Measurements from ENCODE around the gene CASP3. TPM values are rescaled to one million over a fixed set of nuclear protein-coding genes. Genes with fewer than 3 reads are reported as not detected.

The CASP3 gene
- total and polyA plus RNA-seq, 2 donors (not counting 1 experiment from before 2014, with no cell fraction given), result 7.9 to 15.8 TPM

DNA sequence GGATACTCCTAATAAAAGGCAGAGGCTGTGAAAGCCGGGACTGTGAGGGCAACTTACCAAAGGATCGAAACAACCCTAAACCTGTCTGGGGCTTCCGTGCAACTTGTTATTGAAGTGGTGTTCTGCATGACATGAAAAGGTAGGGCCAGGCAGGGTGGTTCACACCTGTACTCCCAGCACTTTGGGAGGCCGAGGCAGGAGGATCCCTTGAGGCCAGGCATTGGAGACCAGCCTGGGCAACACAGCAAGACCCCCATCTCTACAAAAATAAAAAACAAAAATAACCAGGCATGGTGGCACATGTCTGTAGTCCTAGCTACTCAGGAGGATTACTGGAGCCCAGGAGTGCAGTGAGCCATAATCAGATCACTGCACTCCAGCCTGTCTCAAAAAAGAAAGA, 12.3 kb downstream of the CASP3 start:
- DNase-seq (no peak), ATAC-seq (ENCODE audit: low read depth) (no peak)
- H3K9me3 ChIP-seq (ENCODE audit: control extremely low read depth in 1 of 3, control insufficient read depth in 2 of 3, insufficient read depth in 1 of 3, low read length in 2 of 3), result no peaks in the 10 kb centered on the region
- H3K79me2 ChIP-seq (ENCODE audit: control insufficient read depth, insufficient read depth, low read length), result peaks cover 39% of the 10 kb centered on the region
- peaks cover 48% of the 10 kb centered on the region for H4K20me1 ChIP-seq (ENCODE audit: control insufficient read depth, insufficient read depth, low read length, poor library complexity, severe bottlenecking)
- no peak overlapping the region for H3K4me2 ChIP-seq (replicated peaks; ENCODE audit: low read depth, low read length, poor library complexity, severe bottlenecking)
- no peak overlapping the region for H3K4me3 ChIP-seq (ENCODE audit: control extremely low read depth in 1 of 5, extremely low read depth in 1 of 5, insufficient read depth in 1 of 5, low read depth in 2 of 5, low read length in 4 of 5)
- peaks cover 20% of the 10 kb centered on the region for H3K4me1 Mint-ChIP-seq
- 100% methylated on average over 2 of the region's 4 CpGs for WGBS (ENCODE audit: insufficient coverage)
- no peak overlapping the region for H3K27ac ChIP-seq (ENCODE audit: low read length in 2 of 2)
- H3K4me1 ChIP-seq (ENCODE audit: control insufficient read depth in 2 of 2, insufficient read depth in 2 of 2, low read length in 2 of 2), result peaks cover 0 to 3% of the 10 kb centered on the region in 2 donors
- no peak overlapping the region for H3K27ac Mint-ChIP-seq
- H3K27me3 Mint-ChIP-seq, result no peaks in the 10 kb centered on the region
- no peak for TF ChIP-seq EZH2 (IDR thresholded peaks at IDR 0.05; ENCODE audit: borderline replicate concordance, insufficient read depth, low read depth, low read length, poor library complexity, severe bottlenecking)
- TF ChIP-seq, protein P1, sequence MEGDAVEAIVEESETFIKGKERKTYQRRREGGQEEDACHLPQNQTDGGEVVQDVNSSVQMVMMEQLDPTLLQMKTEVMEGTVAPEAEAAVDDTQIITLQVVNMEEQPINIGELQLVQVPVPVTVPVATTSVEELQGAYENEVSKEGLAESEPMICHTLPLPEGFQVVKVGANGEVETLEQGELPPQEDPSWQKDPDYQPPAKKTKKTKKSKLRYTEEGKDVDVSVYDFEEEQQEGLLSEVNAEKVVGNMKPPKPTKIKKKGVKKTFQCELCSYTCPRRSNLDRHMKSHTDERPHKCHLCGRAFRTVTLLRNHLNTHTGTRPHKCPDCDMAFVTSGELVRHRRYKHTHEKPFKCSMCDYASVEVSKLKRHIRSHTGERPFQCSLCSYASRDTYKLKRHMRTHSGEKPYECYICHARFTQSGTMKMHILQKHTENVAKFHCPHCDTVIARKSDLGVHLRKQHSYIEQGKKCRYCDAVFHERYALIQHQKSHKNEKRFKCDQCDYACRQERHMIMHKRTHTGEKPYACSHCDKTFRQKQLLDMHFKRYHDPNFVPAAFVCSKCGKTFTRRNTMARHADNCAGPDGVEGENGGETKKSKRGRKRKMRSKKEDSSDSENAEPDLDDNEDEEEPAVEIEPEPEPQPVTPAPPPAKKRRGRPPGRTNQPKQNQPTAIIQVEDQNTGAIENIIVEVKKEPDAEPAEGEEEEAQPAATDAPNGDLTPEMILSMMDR (IDR thresholded peaks at IDR 0.05), result no peak
- no peaks in the 10 kb centered on the region for H3K27me3 ChIP-seq (replicated peaks in 1 of 4; ENCODE audit: control extremely low read depth in 1 of 4, control insufficient read depth in 3 of 4, insufficient read depth in 4 of 4, low read length in 3 of 4)
- H3K9ac ChIP-seq (ENCODE audit: low read length), result no peak overlapping the region
- peaks cover 25 to 58% of the 10 kb centered on the region in 2 experiments for H3K36me3 ChIP-seq (replicated peaks in 1 of 2; ENCODE audit: control extremely low read depth in 1 of 2, control insufficient read depth in 1 of 2, extremely low read depth in 1 of 2, insufficient read depth in 2 of 2, low read length in 1 of 2)
- H3K9me3 Mint-ChIP-seq (ENCODE audit: insufficient read depth), result no peaks in the 10 kb centered on the region
- ChIA-PET CTCF (no interaction called here), POLR2A (no interaction called here)
- no peak overlapping the region for H3K4me3 Mint-ChIP-seq
- intact Hi-C loops (cut with micrococcal nuclease), result no loop called here
- no peak overlapping the region for H2AFZ ChIP-seq (ENCODE audit: insufficient read depth, low read depth, low read length, poor library complexity, severe bottlenecking)

DNA sequence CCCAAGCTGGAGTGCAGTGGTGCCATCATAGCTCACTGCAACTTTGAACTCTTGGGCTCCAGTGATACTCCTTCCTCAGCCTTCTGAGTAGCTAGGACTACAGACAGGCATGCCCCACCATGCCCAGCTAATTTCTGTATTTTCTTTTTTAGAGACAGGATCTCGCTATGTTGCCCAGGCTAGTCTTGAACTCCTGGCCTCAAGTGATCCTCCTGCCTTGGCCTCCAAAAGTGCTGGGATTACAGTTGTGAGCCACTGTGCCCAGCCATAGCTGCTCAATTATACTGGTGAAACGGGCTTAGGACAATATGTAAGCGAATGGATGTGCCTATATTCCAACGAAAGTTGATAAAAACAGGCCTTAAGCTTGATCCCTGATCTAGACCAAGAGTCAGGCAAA, 13.1 kb downstream of the CASP3 start:
- H3K36me3 ChIP-seq (replicated peaks in 1 of 2; ENCODE audit: control extremely low read depth in 1 of 2, control insufficient read depth in 1 of 2, extremely low read depth in 1 of 2, insufficient read depth in 2 of 2, low read length in 1 of 2), result peaks cover 25 to 64% of the 10 kb centered on the region in 2 experiments
- no peak overlapping the region for H3K4me3 ChIP-seq (ENCODE audit: control extremely low read depth in 1 of 5, extremely low read depth in 1 of 5, insufficient read depth in 1 of 5, low read depth in 2 of 5, low read length in 4 of 5)
- TF ChIP-seq, protein P1 (IDR thresholded peaks at IDR 0.05), result no peak
- TF ChIP-seq EZH2 (IDR thresholded peaks at IDR 0.05; ENCODE audit: borderline replicate concordance, insufficient read depth, low read depth, low read length, poor library complexity, severe bottlenecking), result no peak
- H3K4me1 ChIP-seq (ENCODE audit: control insufficient read depth in 2 of 2, insufficient read depth in 2 of 2, low read length in 2 of 2), result peaks cover 0 to 2% of the 10 kb centered on the region in 2 donors
- no peak overlapping the region for H3K9ac ChIP-seq (ENCODE audit: low read length)
- H3K9me3 ChIP-seq (ENCODE audit: control extremely low read depth in 1 of 3, control insufficient read depth in 2 of 3, insufficient read depth in 1 of 3, low read length in 2 of 3), result no peaks in the 10 kb centered on the region
- H3K79me2 ChIP-seq (ENCODE audit: control insufficient read depth, insufficient read depth, low read length), result peaks cover 31% of the 10 kb centered on the region
- Mint-ChIP-seq H3K27me3 (no peaks in the 10 kb centered on the region), H3K9me3 (ENCODE audit: insufficient read depth) (no peaks in the 10 kb centered on the region), H3K4me3 (no peak overlapping the region), H3K27ac (no peak overlapping the region), H3K4me1 (peaks cover 14% of the 10 kb centered on the region)
- DNase-seq (no peak), ATAC-seq (ENCODE audit: low read depth) (no peak)
- no peak overlapping the region for H2AFZ ChIP-seq (ENCODE audit: insufficient read depth, low read depth, low read length, poor library complexity, severe bottlenecking)
- 93% methylated on average over 4 of the region's 4 CpGs for WGBS (ENCODE audit: insufficient coverage)
- intact Hi-C loops (cut with micrococcal nuclease), result no loop called here
- ChIA-PET POLR2A (interaction anchor here (0.6 kb wide), 1 partner anchor 214 kb away, joined by 4 read pairs; no protein-coding TSS in a partner anchor), CTCF (interaction anchor here (0.7 to 1.3 kb wide), 2 partner anchors 202 to 372 kb away, joined by 3 to 4 read pairs; no protein-coding TSS in a partner anchor)
- H4K20me1 ChIP-seq (ENCODE audit: control insufficient read depth, insufficient read depth, low read length, poor library complexity, severe bottlenecking), result peaks cover 41% of the 10 kb centered on the region
- H3K4me2 ChIP-seq (replicated peaks; ENCODE audit: low read depth, low read length, poor library complexity, severe bottlenecking), result no peak overlapping the region
- no peaks in the 10 kb centered on the region for H3K27me3 ChIP-seq (replicated peaks in 1 of 4; ENCODE audit: control extremely low read depth in 1 of 4, control insufficient read depth in 3 of 4, insufficient read depth in 4 of 4, low read length in 3 of 4)
- no peak overlapping the region for H3K27ac ChIP-seq (ENCODE audit: low read length in 2 of 2)

Measured in B cell (primary cell).